22Rv1 (cell line): ENCODE data around the gene CYP1B1.

Experiments
- ZFX ChIP-seq: fragments of 450-650 bp; IDR thresholded peaks from 2 replicates; pipeline ENCODE4 v1.6.1; 2017; ENCODE audit warnings: antibody characterized with exemption, borderline replicate concordance
- TF ChIP-seq, protein P1 (sequence below): fragments of 450-650 bp; IDR thresholded peaks from 2 replicates; pipeline ENCODE4 v1.5.1; 2017; ENCODE audit warnings: mild to moderate bottlenecking

- no peak for TF ChIP-seq ZFX
- TF ChIP-seq, protein P1, sequence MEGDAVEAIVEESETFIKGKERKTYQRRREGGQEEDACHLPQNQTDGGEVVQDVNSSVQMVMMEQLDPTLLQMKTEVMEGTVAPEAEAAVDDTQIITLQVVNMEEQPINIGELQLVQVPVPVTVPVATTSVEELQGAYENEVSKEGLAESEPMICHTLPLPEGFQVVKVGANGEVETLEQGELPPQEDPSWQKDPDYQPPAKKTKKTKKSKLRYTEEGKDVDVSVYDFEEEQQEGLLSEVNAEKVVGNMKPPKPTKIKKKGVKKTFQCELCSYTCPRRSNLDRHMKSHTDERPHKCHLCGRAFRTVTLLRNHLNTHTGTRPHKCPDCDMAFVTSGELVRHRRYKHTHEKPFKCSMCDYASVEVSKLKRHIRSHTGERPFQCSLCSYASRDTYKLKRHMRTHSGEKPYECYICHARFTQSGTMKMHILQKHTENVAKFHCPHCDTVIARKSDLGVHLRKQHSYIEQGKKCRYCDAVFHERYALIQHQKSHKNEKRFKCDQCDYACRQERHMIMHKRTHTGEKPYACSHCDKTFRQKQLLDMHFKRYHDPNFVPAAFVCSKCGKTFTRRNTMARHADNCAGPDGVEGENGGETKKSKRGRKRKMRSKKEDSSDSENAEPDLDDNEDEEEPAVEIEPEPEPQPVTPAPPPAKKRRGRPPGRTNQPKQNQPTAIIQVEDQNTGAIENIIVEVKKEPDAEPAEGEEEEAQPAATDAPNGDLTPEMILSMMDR: no peak
Measured at GRCh38 chr2:38080346-38080745, 4.4 kb upstream of the CYP1B1 start.
